Ascending aorta (tissue), 2 donors: ENCODE measurements around the gene CTDSPL. TPM values are rescaled to one million over a fixed set of nuclear protein-coding genes. Genes with fewer than 3 reads are reported as not detected.

Source experiments
- DNase-seq, 2 donors: peaks; one replicate each; pipeline ENCODE4 v3.0.0-alpha.2; 2019; ENCODE audit warnings: low spot score in 2 of 2
- H3K27ac ChIP-seq, 2 donors: fragments of 200-600 bp; sonication (generic); one replicate each; pipeline ENCODE4 v1.5.1; 2016 to 2017; ENCODE audit warnings: mild to moderate bottlenecking in 1 of 2
- H3K27me3 ChIP-seq: fragments of 200-600 bp; sonication (generic); one replicate; pipeline ENCODE4 v1.5.1; 2017
- H3K36me3 ChIP-seq, 2 donors: fragments of 200-600 bp; sonication (generic); one replicate each; pipeline ENCODE4 v1.5.1; 2016
- H3K4me1 ChIP-seq, 2 donors: fragments of 200-600 bp; sonication (generic); one replicate each; pipeline ENCODE4 v1.5.1; 2016 to 2017; ENCODE audit warnings: mild to moderate bottlenecking in 1 of 2
- H3K4me3 ChIP-seq, 2 donors: fragments of 200-600 bp; sonication (generic); one replicate each; pipeline ENCODE4 v1.5.1; 2016 to 2017; ENCODE audit warnings: mild to moderate bottlenecking in 1 of 2
- H3K9me3 ChIP-seq, 2 donors: fragments of 200-600 bp; sonication (generic); one replicate each; pipeline ENCODE4 v1.5.1; 2016
- CTCF ChIP-seq, 3 experiments: fragments of 200-600 bp in 2 of 3; fragments of 450-650 bp in 1 of 3; sonication (generic) in 2 of 3; IDR thresholded peaks; one replicate each; pipeline ENCODE4 v1.5.1; 2016 to 2019; ENCODE audit warnings: antibody characterized with exemption in 3 of 3, mild to moderate bottlenecking in 1 of 3, moderate library complexity in 1 of 3
- intact Hi-C: fragments of 100-400 bp; cut with DNase I; formaldehyde crosslinking; loops from one replicate; pipeline ENCODE4 v1.15.1; 2023
- total RNA-seq: library from RNA; depleted of rRNA; stranded (reverse); fragments of >200 nt; gene quantifications from one replicate; pipeline ENCODE4 v1.1.0, GENCODE V29; 2016

The CTDSPL gene
- total RNA-seq, 1 donor from 2014 or later: 80.9 TPM

GRCh38 chr3:38004415-38005075, 142.9 kb downstream of the CTDSPL start:
- no peak overlapping the region for H3K4me3 ChIP-seq
- H3K27me3 ChIP-seq: no peaks in the 10 kb centered on the region
- intact Hi-C loops: loop anchor here (2.0 kb wide), 1 partner anchor 36 kb away; no protein-coding TSS in a partner anchor
- no peaks in the 10 kb centered on the region for H3K9me3 ChIP-seq
- peak in 1 of 2 donors; percentile 86 for DNase-seq
- H3K27ac ChIP-seq: peak overlapping the region in 1 of 2 donors; percentile 50
- H3K4me1 ChIP-seq: peaks cover 0 to 4% of the 10 kb centered on the region in 2 donors
- H3K36me3 ChIP-seq: peaks cover 27 to 34% of the 10 kb centered on the region in 2 donors
- TF ChIP-seq CTCF (IDR thresholded peaks at IDR 0.05): peak; percentile 44 to 71 (median 49)

GRCh38 chr3:38005076-38006020, 143.7 kb downstream of the CTDSPL start:
- Histone ChIP-seq H3K27ac (no peak overlapping the region), H3K4me1 (peaks cover 0 to 4% of the 10 kb centered on the region in 2 donors), H3K36me3 (peaks cover 35 to 42% of the 10 kb centered on the region in 2 donors), H3K9me3 (no peaks in the 10 kb centered on the region), H3K27me3 (no peaks in the 10 kb centered on the region), H3K4me3 (no peak overlapping the region)
- DNase-seq: no peak
- intact Hi-C loops: loop anchor here (2.0 kb wide), 1 partner anchor 35 kb away; no protein-coding TSS in a partner anchor
- no peak for TF ChIP-seq CTCF (IDR thresholded peaks at IDR 0.05)

- intact Hi-C loops: no loop called here
- Histone ChIP-seq H3K4me1 (peaks cover 0 to 4% of the 10 kb centered on the region in 2 donors), H3K36me3 (peaks cover 41 to 48% of the 10 kb centered on the region in 2 donors), H3K9me3 (no peaks in the 10 kb centered on the region), H3K4me3 (no peak overlapping the region), H3K27me3 (no peaks in the 10 kb centered on the region), H3K27ac (no peak overlapping the region)
- DNase-seq: no peak
- no peak for TF ChIP-seq CTCF (IDR thresholded peaks at IDR 0.05)
Measured at GRCh38 chr3:38006031-38006430, 144.4 kb downstream of the CTDSPL start.

- intact Hi-C loops: no loop called here
- TF ChIP-seq CTCF (IDR thresholded peaks at IDR 0.05): no peak
- DNase-seq: no peak
- H3K4me1 ChIP-seq: peaks cover 0 to 4% of the 10 kb centered on the region in 2 donors
- no peaks in the 10 kb centered on the region for H3K9me3 ChIP-seq
- no peak overlapping the region for H3K4me3 ChIP-seq
- H3K27me3 ChIP-seq: no peaks in the 10 kb centered on the region
- no peak overlapping the region for H3K27ac ChIP-seq
- H3K36me3 ChIP-seq: peaks cover 46 to 51% of the 10 kb centered on the region in 2 donors
Measured at GRCh38 chr3:38006445-38006995, 144.8 kb downstream of the CTDSPL start.

- H3K4me1 ChIP-seq: peaks cover 0 to 4% of the 10 kb centered on the region in 2 donors
- intact Hi-C loops: no loop called here
- H3K27ac ChIP-seq: no peak overlapping the region
- no peaks in the 10 kb centered on the region for H3K27me3 ChIP-seq
- no peak for TF ChIP-seq CTCF (IDR thresholded peaks at IDR 0.05)
- H3K36me3 ChIP-seq: peaks cover 50 to 57% of the 10 kb centered on the region in 2 donors
- H3K9me3 ChIP-seq: no peaks in the 10 kb centered on the region
- no peak for DNase-seq
- H3K4me3 ChIP-seq: no peak overlapping the region
Measured at GRCh38 chr3:38007754-38008090, 146.0 kb downstream of the CTDSPL start.
